NCI-H774 (cell line): ENCODE measurements around the gene YOD1.
A peak's percentile ranks its signal among the peaks of the same experiment; 100 is the strongest.

ENCODE experiments used
- DNase-seq: peaks from one replicate; lab custom pipeline; 2025; lab: John Stamatoyannopoulos, UW

Gene YOD1

GRCh38 chr1:207072233-207072632 lies 21.2 kb upstream of the YOD1 start:
- DNase-seq: no peak

- no peak for DNase-seq
Observed at GRCh38 chr1:207071426-207071825, 20.4 kb upstream of the YOD1 start.

GRCh38 chr1:207070811-207071210 lies 19.8 kb upstream of the YOD1 start:
- no peak for DNase-seq

DNA sequence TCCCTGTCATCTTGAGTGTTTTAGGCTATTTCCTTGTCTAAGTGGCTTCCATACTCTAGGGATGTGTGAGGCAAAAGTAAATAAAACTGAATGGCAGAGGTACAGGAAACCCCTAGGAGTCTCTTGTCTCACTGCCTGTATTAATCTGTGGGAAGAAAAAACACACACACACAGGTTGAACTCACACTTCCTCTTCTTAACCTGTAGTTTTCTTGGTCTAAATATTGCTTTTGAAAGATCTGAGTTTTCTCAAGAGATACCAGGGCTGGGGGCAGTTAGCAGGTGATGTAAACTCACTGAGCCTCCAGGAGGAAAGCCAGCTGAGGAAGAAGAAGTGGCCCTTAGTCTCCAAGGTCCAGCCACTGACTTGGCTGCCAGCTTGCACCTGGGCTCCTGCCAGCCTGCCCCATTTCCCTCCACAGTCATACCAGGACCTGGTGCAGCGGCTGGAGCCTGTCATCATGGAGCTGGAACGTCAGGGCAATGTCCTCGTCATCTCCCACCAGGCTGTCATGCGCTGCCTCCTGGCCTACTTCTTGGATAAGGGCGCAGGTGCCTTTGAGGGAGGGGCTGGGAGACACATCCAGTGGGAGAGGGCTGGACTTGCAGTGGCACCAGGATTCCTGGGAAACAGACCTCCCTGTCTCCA lies 19.0 kb upstream of the YOD1 start:
- no peak for DNase-seq

DNA sequence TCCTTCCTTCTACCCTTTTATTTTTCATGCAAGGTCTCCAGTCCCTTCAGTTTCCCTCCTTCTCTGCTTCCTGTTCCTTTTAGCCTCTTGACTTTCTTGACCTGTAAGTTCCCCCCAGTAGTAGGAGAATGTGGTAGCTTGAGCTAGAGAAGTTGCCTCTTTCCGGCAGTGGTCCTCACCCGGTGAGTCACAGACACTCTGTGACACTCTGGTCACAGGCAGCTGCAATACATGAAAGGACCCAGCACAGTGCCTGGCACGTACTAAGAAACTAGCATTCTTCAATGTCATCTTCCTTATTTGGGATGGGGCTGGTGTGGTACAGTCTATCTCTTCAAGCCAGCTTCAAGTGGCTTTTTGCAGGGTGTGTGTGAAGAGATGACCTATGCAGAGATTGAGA lies 18.1 kb upstream of the YOD1 start:
- no peak for DNase-seq

- DNase-seq: no peak
Observed at GRCh38 chr1:207067665-207068064, 16.7 kb upstream of the YOD1 start.

DNA sequence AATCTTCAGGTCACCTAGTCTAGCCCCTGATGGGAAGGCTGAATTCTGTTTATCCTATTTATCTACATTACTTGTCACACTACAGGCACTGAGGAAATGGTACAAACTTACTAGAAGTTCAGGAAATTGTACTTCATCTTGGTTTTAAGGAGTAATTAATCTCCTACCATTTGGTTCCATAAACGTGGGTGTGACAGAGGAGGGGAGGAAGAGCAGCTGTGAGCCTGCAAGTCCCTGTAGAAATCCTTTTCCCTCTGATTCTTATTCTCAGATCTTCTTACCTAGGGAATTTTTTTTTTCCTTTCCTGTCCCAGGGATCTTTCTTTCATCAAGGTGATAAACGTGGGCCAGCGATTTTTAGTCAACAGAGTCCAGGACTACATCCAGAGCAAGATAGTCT lies 16.2 kb upstream of the YOD1 start:
- DNase-seq: no peak

DNA sequence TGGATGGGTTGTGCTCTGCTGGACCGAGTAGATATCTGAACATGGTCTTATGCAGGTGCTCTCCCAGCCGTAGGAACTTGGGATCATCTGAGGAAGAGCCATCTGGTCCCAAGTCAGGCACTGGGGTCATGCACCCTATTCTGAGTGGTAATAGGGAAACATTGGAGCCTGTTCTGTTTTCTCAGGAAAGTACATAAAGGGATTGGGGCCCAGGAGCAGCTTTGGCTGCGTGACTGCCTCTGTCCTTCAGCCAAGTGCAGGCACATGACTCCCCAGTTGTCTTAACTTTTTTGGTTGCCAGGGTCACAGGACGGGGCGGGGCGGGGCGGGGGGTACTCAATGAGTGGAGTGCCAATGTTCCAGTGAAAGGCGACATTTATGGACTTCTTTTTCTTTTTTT lies 13.6 kb upstream of the YOD1 start:
- DNase-seq: no peak

DNA sequence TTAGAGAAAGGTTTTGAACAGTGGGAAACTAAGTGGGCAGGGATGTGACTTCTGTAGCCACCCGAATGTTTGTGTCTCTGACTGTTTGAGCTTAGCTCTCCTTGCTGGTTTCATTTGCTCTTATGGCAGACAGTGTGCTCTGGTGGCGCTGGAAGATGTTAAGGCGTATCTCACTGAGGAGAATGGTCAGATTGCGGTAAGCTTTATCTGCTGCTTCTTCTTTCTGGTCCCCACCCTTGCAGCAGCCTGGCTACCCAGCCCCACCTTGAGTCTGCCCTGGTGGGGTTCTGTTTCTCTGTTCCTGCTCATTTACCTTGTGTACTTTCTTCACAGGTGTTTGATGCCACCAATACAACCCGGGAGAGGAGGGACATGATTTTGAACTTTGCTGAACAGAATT lies 12.0 kb upstream of the YOD1 start:
- DNase-seq: no peak

GRCh38 chr1:207062058-207062457 lies 11.1 kb upstream of the YOD1 start:
- DNase-seq: no peak

GRCh38 chr1:207060596-207060995 lies 9.6 kb upstream of the YOD1 start:
- DNase-seq: no peak

GRCh38 chr1:207059881-207060280 lies 8.9 kb upstream of the YOD1 start:
- no peak for DNase-seq

GRCh38 chr1:207058878-207059867 lies 8.2 kb upstream of the YOD1 start:
- no peak for DNase-seq

DNA sequence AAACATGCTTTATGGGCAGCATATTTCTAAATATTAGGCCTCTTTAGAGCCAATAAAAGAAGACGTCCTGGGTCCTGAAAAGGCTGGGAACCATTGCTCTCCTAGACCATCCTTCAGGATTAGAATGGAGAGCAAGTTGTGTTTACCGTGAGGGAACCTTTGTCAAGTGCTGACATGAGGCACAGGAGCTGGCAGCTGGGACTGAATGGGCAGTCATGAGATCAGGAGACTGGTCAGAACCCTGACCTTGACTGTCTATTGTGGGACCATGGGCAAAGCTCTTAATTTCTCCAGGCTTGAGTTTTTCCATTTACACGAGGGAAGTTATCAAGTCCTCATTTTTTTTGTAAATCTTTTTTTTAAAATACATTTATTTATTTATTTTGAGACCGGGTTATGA lies 7.2 kb upstream of the YOD1 start:
- DNase-seq: no peak

DNA sequence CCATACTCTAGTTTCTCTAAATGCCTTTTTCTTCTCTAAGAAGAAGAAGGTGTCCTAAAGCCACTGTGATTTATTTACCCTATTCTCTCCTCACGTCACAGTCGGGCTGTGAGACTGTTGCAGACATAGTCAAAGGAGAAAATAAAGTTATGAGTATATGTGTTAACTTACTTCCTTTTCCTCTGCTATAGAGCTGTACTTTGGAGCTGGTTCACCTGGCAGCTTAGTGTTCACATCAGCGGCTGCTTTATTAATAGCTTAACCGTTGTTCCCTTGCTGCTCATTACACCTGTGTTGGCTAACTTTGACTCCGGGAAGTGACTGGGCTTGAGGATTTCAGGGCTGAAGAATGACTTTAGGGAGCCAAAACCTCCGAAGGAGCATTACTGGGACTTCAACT lies 5.7 kb upstream of the YOD1 start:
- DNase-seq: no peak

GRCh38 chr1:207055386-207056001 lies 4.5 kb upstream of the YOD1 start:
- no peak for DNase-seq

DNA sequence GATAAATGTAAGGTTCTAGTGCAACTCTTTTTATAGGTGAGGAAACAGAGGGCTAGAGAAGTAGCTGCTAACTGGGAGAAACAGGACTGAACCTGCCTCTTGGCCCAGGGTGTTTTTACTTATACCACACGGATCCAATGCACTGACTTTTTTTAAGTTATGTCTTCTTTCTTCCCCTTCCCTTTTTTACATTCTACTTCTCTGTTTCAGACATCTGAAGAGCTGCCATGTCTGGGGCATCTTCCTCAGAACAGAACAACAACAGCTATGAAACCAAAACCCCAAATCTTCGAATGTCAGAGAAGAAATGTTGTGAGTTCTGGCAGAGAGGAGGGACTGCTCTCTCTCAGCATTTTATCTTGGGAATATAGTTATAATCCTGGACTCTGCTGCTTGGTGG lies 3.5 kb upstream of the YOD1 start:
- DNase-seq: no peak

GRCh38 chr1:207052911-207053769 lies 2.1 kb upstream of the YOD1 start, which contains the start of gene PFKFB2:
Gene PFKFB2 (plus strand): TSS chr1:207053275. CDS start chr1:207054718, 1,443 bp downstream.
- peak; percentile 99 for DNase-seq

GRCh38 chr1:207050480-207051190 lies 373 bp downstream of the YOD1 start:
- peak; percentile 87 for DNase-seq

DNA sequence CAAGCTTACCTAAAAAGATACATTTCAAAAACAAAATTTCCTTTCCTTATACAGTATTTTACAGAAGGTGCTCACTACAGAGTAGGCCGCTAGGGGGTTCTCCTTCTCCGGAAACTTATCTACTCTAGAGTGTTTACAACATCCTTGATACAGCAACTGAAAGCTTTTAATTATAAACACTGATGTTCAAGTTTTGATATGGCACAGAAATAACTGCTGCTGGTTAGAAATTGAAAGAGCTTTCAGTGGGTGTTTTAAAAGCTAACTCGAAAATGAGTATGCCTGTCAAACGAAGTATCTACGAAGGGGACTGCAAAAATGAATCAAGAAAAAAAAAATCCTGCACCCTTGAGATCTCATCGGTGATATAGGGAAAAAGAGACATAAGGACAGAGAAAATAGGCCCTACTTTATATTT lies 1.0 kb downstream of the YOD1 start:
- no peak for DNase-seq

DNA sequence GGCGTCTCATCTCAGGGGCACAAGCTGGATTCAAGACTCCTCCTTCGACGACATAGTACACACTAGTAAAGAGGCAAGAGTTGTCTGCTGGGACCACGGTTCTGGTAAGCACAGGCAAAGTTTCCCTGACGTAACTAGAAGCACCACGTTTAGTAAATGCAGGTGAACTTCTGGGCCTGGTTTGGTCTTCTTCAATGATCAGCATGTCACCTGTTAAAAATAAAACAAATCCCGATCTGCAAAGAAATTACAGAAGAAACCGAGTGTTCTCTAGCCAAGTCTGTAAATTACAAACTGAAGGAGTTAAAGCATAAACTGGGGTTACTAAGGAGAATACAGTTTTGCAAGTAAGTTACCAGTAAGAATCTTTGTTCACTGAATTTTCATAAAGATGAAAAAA lies 1.5 kb downstream of the YOD1 start:
- DNase-seq: no peak
